ENCODE results near the gene RHEBL1.
"Not testable (repeated sequence)": the region's sequence is repeated elsewhere in the genome, so short reads cannot be mapped to it uniquely, and the experiment has no call there.

RHEBL1 gene

DNA sequence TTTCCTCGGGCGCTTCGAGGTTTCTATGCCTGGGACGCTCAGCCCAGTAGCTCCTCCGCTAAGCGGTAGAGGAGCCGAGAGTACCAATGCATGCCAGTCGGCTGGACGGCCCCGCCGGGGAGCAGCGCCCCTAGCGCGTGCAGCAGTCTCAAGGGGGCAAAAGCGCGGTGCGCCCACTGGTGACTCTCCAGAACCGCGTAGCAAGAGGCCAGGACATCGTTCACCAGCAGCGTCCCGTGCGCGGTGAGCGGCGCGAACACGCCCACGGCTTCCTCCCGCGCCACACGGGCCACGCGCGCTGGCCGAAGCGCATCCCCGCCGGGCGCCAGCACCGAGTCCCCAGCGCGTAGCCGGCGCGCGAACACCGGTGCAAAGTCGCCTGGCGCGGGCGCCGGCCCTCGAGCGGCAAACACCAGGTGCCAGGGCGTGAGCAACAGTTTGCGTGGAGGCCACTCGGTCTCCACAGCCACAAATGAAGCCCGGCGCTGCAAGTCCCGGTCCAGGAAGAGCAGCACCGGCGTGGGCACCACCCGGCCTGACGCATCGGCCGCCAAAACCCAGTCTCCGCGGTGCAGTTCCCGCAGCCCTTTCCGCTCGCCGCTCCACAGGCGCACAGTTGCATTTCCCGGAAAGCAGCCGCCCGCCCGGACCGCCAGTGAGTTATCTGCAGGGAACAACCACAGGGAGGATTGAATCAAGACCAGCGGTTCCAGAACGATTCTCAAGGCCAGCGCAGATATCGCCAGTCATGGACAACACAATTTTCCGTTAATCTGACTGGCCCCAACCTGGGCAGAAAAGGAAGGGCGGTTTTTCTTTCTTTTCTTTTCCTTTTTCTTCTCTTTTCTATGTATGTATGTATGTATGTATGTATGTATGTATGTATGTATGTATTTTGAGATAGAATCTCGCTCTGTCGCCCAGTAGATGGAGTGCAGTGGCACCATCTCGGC is 20.3 kb upstream of the RHEBL1 start:
- DNase-seq = peak in 1 of 2 experiments; percentile 32

DNA sequence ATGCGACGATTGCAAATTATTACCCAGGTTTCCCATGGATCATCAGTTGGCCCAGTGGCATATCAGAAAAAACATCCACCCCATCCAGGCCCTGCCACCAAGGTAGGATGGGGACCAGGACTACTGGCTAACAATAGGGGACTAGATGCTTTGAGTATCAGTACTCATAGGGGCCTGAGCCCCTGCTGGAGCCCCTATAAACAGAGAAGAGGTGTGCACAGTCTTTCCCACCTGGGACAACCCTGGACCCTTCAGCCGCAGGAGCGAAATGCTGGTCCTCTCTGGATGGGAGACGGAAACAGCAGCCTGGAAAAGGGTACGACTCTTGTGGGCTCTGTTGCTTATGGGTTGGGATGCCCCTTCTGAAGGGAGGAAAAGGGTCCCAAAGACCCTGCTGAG is 19.2 kb upstream of the RHEBL1 start:
- DNase-seq = no peak

DNA sequence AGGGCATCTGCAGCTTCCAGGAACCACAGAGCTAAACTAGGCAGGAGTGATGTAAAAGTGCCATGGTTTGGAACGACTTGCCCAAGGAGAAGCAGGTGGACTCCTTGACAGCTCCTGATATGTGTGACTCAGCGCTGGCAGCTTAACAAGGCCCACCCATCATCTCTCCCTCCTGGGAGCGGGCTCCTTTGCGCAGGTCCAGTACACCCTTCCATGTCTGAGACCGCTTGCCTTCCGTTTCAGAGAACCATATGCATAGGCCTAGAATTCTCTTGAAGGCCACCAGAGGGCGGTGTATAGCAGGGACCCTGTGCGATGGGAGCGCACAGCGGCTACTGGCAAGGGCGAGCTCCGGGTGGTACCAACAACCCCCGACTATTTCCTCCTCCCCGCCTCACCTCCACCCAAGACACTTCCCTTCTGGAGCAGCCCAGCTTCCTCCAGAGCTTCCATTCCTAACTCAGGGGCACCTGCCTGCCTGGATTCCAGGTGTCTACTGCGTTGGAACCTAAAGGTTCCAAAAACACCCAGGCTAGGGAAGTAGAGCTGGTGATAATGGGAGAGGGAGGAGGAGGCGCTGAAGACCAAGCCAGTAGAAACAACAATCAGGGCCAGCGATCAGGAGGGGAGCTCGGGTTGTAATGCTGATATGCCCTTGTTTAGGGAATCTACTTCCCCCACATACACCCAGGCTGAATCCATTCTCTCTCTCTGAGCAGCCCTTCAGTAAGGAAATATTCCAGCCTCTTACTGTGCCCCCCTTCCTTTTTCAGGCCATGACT is 18.6 kb upstream of the RHEBL1 start:
- DNase-seq = peak; percentile 90 to 93

DNA sequence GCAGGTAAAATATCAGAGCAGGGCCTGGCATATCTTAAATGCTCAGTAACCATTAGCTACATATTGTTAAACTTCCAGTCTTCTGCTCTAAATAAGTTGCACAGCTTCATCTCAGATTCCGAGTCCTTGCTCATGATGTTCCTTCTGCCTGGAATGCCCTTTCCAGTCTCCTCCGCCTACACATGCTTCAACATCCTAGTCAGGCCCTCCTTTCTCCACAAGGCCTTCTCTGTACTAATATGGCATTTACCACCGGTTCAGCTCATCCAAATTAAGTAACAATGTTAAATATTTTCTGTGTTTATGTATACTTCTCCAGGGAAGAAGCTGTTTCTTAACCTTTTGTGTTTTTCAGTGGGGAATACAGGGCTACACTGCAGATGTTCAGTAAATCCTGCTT is 16.3 kb upstream of the RHEBL1 start:
- no peak for DNase-seq

DNA sequence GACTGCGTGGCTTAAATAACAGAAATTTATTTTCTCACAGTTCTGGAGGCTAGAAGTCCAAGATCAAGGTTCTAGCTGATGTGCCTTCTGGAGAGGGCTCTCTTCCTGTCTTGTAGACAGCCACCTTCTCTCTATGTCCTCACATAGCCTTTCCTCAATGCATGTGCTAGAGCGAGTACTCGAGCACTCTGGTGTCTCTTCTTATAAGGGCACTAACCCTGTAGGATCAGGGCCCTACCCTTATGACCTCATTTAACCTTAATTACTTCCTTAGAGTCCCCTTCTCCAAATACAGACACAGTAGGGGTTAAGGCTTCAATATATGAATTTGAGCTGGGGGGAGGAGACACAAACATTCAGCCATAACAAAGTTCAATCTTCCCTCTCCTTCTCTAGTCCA is 14.7 kb upstream of the RHEBL1 start:
- DNase-seq = no peak

DNA sequence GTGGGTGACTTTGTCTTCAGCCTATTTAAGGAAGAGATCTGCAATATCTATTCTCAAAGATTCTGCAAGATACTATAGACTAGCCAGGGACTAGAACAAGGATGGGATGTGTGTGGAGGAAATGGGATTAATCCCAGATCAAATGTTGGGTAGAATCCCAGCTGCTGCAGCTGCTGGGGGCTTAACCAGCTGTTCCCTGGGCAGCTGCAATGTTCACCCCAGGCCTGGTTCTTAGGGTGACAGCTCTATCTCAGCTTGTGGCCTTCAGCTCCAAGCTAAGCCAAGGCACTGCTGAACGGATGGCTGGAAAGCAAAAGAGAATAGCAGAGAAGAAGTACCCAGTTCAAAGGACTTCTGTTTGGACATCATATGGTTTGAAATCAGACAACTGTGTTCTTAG is 10.0 kb upstream of the RHEBL1 start:
- no peak for DNase-seq

DNA sequence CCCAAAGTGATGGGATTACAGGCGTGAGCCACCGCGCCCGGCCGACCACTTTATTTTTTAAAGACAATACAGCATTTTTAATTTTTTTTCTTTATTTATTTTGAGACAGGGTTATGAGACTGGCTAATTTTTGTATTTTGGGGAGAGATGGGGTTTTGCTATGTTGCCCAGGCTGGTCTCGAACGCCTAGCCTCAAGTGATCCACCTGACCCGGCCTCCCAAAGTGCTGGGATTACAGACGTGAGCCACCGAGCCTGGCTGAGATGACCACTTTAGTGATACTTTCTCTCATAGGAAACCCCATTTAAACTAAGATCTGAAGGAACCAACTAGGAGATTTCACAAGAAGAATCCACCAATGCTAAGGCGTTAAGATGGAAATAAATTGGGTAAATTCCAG is 1.2 kb upstream of the RHEBL1 start:
- DNase-seq = no peak

DNA sequence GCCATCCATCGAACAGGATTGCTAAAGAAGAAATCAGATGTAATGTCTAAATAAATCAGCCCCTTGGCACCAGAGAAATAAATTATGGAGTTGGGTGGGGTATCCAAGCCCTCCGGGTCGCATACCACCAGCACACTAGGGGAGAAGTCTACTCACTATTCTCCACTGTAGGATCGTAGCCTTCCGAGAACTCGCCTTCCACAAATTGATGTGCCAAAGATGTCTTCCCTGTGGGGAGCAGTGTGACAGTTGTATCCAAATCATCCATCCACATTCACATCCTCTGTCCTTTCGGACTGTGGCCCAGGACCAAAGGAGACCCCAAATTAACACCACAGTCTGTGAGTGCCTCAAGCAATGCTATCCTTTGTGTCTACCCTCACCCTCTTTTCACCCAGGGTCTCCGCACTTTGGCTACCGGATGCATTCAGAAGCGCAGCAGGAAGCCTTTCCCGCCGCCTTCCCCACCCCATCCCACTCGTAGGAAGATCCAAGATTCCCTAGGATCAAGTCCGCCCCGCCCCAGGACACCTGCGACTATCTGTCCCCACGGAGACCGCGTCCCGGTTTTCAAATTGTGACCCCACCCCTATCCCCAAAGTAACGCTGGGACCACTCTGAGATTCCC is 786 bp downstream of the RHEBL1 start:
- no peak for DNase-seq

DNA sequence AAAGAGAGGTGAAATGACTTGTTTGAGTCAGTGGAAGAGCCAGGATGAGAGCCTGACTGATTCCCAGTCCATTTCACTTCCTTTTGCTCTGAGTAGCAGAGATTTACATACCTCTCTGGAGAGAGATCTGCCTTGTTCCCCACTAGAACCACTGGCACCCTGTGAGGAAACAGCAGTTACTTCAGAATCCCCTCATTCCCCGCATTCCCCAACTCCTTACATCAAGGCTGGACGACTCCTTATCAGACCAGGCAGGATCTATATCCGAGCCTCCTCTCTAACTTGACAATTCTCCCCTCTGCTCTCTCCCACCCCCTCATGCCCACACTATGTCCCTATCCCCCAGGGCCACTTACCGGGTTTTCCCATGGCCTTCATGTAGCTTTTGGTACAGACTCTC is 3.7 kb downstream of the RHEBL1 start:
- no peak for DNase-seq

DNA sequence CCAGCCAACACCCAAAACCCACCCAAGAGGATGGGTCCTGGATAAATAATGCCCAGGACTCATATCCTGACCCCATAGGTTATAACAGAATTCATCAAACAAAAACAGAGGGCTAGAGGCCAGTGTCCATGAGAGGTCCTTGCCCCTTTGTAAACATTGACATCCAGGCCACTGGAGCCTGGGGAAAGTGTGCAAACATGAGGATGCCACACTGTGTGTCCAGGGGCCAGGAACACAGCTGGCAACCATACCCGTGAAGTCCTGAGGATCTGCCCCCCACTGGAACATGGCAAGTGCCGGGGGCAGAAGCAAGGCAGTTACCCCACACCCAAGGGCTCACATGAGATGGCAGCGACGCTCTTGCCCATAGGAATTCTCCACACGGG is 5.0 kb downstream of the RHEBL1 start:
- no peak for DNase-seq

DNA sequence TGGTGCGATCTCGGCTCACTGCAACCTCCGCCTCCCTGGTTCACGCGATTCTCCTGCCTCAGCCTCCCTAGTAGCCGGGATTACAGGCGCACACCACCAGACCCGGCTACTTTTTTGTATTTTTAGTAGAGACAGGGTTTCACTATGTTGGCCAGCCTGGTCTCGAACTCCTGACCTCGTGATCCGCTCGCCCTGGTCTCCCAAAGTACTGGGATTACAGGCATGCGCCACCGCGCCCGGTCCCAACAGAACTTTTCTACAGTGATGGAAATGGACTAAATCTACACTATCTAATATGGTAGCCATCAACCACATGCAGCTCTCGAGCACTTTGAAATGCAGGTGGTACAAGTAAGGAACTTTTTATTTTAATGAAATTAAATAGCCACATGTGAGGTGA is 7.9 kb downstream of the RHEBL1 start:
- DNase-seq = not testable (repeated sequence)

DNA sequence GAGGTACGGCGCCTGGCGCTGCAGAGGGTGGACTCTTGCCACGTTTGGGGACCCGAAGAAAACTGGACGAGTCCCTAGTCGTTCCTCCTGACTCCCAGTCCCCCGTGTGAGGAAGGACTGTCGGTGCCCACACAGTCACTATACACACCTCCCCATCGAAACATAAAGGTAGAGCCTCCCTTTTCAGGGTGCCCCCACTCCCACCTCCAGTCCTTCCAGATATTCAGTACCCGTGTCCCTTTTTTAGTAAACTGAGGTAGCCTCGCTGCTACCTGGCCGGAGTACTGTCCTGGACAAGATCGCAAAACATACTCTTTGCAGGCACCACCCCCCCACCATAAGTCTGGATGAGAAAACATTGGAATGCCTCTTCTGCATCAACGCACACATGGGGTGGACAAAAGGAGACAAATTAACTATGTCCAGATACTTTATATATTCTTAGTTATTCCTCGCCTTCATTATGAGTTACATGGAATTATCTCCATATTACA is 8.6 kb downstream of the RHEBL1 start:
- DNase-seq = no peak

DNA sequence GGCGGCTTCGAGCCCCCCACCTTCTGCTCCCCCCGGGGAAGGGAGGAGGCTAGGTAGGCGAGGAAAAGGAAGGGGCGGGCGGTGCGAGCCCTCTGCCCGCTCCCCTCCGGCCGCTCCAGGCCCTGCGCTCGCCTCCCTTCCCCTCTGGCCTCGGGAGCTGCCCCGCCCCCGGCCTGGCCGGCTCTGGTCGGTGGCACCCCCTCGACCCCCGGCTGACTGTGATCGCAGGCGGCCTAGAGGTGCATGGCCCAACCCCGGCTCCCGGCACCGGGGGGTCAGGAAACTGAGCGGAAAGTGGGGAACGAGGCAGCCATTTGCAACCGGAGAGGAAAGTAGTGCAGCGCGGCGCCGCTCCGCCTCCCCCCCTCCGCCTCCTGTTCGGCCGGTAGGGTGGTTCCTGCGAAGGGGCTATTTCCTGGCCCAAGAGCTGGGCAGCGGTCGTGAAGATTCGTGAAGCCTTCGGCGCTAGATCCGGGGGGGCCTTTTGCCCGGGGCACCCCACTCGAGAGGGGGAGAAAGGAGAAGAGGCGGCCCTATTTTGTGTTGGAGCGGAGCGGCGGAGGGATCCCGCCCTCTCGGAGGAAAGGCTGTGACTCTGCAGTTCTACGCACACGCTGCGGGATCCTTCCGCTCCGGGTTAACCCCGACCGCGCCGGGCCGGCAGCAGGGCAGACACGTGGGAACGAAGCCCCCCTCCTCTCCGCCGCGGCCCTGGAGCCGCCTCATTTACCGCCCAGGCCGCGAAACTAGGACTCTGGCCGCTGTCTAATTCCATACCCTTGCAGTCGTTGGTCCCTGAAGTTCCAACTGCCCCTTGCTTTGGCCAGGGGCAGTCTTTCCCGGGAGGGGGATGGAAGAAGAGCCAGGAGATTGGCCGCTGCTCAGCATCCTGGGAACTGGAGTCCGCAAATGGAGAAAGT is 9.3 kb downstream of the RHEBL1 start, which contains the start of gene KMT2D:
Gene KMT2D (minus strand): TSS at position 558 of the 920 bp plus-strand sequence. CDS start 5,470 bp downstream, outside the sequence.
- peak; percentile 92 to 96 for DNase-seq

DNA sequence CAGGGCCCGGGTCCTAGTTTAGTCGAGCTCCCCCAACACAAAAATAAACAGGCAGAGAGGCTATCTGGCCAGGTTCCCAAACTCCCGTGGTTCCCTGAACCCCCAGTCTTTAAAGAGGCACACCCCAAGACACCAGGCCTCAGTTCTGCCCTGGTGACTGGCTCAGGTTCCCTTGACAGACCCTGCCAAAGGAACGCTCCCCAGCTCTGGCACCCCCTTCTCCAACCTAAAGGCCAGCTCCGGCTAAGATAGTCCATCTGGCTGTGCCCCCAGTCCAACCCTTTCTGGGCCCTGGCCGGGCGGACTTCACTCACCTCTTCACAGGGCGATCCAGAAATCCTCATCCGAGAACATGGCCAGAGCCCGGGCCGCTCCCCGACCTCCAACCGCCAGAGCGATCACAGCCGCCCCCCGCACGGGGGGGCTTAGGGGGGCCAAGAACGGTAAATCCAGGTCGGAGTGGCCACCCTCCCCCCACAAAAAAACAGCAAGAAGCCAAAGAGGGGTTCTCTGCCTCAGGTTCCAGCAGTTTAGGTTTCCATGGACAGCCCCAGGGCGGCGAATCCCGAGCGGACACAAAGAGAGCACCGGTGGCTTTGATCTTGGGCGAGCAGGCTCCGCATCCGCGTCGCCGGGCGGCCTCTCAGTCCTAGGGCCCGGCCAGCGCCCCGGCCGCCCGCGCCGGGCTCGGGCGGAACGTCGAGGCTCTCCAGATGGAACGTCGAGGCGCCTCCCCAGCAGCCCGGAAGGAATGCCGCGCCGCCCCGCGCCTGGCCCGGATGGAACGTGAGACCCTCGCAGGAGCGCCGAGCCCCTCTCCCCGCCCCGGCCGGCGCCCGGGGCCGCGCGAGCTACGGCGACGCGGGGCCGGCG is 10.2 kb downstream of the RHEBL1 start:
- DNase-seq = peak; percentile 2 to 50

DNA sequence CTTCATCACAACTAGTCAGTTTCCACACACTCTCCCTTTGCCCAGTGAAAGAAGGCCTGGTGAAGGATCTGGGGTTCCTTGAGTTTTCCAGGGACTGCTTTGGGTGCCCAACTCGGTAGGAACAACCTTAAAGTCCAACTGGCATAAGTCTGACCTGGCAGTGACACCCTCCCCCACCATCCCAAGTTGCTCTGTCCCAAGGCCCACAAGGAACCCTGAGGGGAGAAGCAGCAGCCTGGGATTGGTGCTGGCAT is 10.8 kb downstream of the RHEBL1 start:
- DNase-seq = no peak

DNA sequence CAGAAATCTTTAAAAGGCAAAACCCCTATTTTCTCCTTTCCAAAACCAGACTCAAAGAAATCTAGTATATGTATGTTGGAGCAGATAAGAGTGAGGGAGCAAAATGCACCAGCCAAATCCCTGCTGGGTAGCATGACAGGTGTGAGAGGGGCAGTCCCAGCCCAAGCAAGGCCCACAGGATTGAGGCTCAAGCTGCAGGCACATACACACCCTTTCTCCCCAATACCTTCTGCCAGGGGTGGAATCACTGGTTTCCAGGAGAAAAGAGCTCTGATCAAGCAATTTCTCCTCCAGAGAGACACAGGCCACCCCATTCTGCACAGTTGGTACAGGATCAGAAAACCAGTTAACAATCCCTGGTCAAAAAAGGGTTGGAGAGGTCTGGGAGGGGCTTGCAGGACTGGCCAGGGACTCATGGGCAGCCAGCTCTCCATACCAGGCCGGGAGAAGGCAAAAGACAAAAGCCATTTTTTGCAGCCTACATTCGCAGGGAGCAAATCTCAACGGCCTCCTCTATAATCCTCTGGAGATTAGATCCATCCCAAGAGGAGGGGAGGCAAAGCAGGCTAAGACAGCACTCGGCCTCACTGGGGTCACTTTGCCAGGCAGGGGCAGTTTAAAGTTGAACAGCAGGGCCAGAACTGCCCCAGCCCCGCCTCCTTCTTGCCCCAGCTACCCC is 11.3 kb downstream of the RHEBL1 start:
- DNase-seq = no peak

DNA sequence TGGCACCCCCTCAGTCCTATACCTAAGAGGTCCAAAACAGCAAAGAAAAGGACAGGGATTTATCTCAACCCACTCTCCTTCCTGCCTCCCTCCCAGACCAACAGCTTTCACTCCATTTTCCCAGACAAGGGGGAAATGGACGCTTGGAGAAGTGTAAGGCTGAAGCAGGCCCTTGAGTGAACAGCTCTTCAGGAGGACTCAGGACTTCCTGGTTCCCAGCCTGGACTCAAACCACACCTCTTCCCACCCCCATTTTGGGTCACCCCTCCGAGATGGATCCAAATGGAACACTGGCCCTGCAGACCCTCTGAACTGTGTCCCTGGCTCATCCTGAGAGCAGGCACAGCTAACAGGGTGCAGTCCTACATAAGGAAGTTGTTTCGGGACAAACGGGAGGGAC is 11.9 kb downstream of the RHEBL1 start:
- no peak for DNase-seq

DNA sequence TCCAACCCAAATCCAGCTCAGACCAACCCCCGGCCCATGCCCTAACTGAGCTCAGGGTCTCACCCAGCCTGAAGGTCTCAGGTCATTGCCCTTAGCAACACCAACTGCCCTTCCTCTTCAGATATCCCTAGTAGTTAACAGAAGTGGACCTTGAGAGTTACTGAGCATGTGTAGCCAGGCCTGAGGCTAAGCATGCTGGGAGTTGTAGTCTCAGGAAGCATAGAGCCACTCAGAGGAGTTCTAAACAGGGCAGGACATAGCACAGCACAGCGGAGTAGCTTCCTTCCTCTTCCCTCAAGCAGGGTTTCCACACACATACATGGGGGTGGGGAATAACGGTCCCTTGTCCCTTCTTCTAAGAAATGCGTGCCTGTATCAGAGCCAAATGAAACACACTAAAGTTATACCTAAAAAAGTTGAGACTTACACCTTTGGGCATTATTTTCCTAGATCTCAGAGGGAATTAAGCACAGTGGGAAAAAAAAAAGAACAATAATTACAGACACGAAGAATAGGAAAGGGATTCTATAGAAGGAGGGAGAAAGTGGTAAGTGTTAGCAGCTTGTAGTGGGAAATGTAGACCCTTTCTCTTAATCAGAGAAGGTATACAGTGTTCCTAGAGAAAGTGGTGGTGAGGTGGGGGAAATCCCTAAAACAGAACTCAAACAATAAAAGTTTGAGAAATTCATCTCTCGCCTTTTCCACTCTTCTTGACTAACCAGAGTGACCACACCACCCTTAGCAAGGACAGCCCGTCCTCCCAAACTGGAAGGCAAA is 13.6 kb downstream of the RHEBL1 start:
- peak; percentile 16 to 29 for DNase-seq

DNA sequence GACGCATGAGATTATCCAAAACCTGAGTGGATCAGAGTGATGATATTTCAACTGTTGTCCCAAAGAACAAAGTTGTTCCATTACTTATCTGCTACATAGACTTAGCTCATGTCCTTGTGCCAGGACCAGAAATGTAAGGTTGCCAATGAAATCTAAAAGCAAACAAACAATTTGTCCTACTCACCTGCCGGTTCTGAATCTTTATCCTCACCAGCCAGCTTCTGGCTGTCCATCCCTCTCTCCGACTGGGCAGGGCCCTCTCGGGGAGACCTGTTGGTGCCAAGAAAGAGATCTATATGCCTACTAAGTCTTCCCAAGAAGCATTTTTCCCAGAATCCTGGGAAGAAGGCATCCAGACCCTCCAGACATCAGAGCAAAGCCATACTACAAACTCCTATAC is 14.7 kb downstream of the RHEBL1 start:
- no peak for DNase-seq

DNA sequence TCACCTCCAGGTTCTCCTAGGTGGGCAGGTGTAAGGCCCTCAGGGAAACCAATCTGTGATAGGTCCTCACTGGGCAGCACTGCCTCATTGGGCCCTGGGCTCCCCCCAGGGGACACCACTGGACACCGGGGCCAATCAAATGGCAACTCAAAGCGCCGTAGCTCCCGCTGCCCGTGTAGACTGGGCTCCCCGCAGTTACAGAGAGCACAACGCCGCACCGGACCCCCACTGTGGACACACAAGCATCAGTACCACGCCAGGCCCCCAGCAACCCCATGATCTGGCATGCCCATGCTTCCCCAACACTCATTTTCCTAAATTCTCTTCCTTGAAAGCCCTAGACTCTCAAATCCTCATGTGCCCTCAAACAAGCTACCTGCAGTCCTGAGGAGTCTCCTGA is 15.3 kb downstream of the RHEBL1 start:
- no peak for DNase-seq

All from NCI-H2081 (cell line).